Mesenchymal stem cell (in vitro differentiated cells and primary cell): ENCODE measurements around the gene ZBTB47.
A peak's percentile ranks its signal among the peaks of the same experiment; 100 is the strongest.

Experiments
- DNase-seq: peaks from one replicate; pipeline ENCODE4 v3.0.0-alpha.2; 2013
- H2AFZ ChIP-seq: one replicate; pipeline ENCODE4 v1.6.1; 2013; ENCODE audit warnings: low read depth, mild to moderate bottlenecking, control low read depth, inconsistent platforms, low read length, moderate library complexity
- H2AK5ac ChIP-seq: 2 replicates; pipeline ENCODE4 v1.6.1; 2013; ENCODE audit warnings: low read length, moderate library complexity, mild to moderate bottlenecking, inconsistent platforms; ENCODE audit not compliant: severe bottlenecking
- H2BK120ac ChIP-seq: one replicate; pipeline ENCODE4 v1.6.1; 2013; ENCODE audit warnings: low read depth, mild to moderate bottlenecking, inconsistent platforms, low read length, moderate library complexity
- H2BK12ac ChIP-seq, 2 experiments: one replicate each; pipeline ENCODE4 v1.6.1; 2013; ENCODE audit warnings: inconsistent platforms in 2 of 2, low read length in 2 of 2, mild to moderate bottlenecking in 2 of 2, moderate library complexity in 2 of 2, control low read depth in 1 of 2
- H2BK15ac ChIP-seq: one replicate; pipeline ENCODE4 v1.6.1; 2013; ENCODE audit warnings: mild to moderate bottlenecking, low read depth, inconsistent platforms; ENCODE audit not compliant: poor library complexity, severe bottlenecking
- H2BK5ac ChIP-seq: 2 replicates; pipeline ENCODE4 v1.6.1; 2013; ENCODE audit warnings: low read depth, mild to moderate bottlenecking, low read length, control low read depth, inconsistent platforms; ENCODE audit not compliant: poor library complexity, severe bottlenecking
- H3K14ac ChIP-seq, 2 experiments: one replicate each; pipeline ENCODE4 v1.6.1; 2013; ENCODE audit warnings: inconsistent platforms in 2 of 2, low read length in 2 of 2, control low read depth in 1 of 2, mild to moderate bottlenecking in 1 of 2, moderate library complexity in 1 of 2
- H3K18ac ChIP-seq, 2 experiments: one replicate each; pipeline ENCODE4 v1.6.1; 2013; ENCODE audit warnings: inconsistent platforms in 2 of 2, low read length in 2 of 2, control low read depth in 1 of 2, low read depth in 1 of 2, mild to moderate bottlenecking in 1 of 2
- H3K23ac ChIP-seq, 2 experiments: one replicate each; pipeline ENCODE4 v1.6.1; 2013; ENCODE audit warnings: inconsistent platforms in 2 of 2, low read length in 2 of 2, mild to moderate bottlenecking in 2 of 2, moderate library complexity in 2 of 2, control low read depth in 1 of 2
- H3K27ac ChIP-seq: 2 replicates; pipeline ENCODE4 v1.5.1; 2013; ENCODE audit warnings: mild to moderate bottlenecking, moderate library complexity, low read length, control low read depth, inconsistent platforms; ENCODE audit not compliant: poor library complexity, severe bottlenecking
- H3K27me3 ChIP-seq, 2 experiments: 2 replicates each; pipeline versions ENCODE4 v1.6.1 to v1.7.0; 2013; ENCODE audit warnings: low read length in 2 of 2, mild to moderate bottlenecking in 2 of 2, moderate library complexity in 2 of 2, control low read depth in 1 of 2, inconsistent platforms in 1 of 2; ENCODE audit not compliant: control insufficient read depth in 1 of 2, insufficient read depth in 1 of 2
- H3K36me3 ChIP-seq, 2 experiments: 2 replicates each; pipeline versions ENCODE4 v1.6.1 to v1.7.0; 2013; ENCODE audit warnings: low read length in 2 of 2, control low read depth in 1 of 2, inconsistent platforms in 1 of 2, low read depth in 1 of 2, mild to moderate bottlenecking in 1 of 2; ENCODE audit not compliant: insufficient read depth in 2 of 2, control insufficient read depth in 1 of 2
- H3K4ac ChIP-seq, 2 experiments: one replicate each; pipeline ENCODE4 v1.6.1; 2013; ENCODE audit warnings: inconsistent platforms in 2 of 2, low read length in 2 of 2, mild to moderate bottlenecking in 2 of 2, moderate library complexity in 2 of 2, control low read depth in 1 of 2, low read depth in 1 of 2
- H3K4me1 ChIP-seq: 2 replicates; pipeline ENCODE4 v1.6.1; 2013; ENCODE audit warnings: low read depth, low read length, control low read depth; ENCODE audit not compliant: control insufficient read depth, insufficient read depth
- H3K4me2 ChIP-seq: 2 replicates; pipeline ENCODE4 v1.6.1; 2013; ENCODE audit warnings: low read length, mild to moderate bottlenecking, inconsistent platforms; ENCODE audit not compliant: poor library complexity, severe bottlenecking
- H3K4me3 ChIP-seq, 2 experiments: 2 replicates each; pipeline versions ENCODE4 v1.5.1 to v1.7.0; 2013; ENCODE audit warnings: low read length in 2 of 2, mild to moderate bottlenecking in 2 of 2, control low read depth in 1 of 2, low read depth in 1 of 2; ENCODE audit not compliant: insufficient read depth in 1 of 2
- H3K79me1 ChIP-seq: replicated peaks from 2 replicates; pipeline ENCODE4 v1.6.1; 2013; ENCODE audit warnings: mild to moderate bottlenecking, control low read depth, low read length, inconsistent platforms; ENCODE audit not compliant: poor library complexity, severe bottlenecking
- H3K9ac ChIP-seq: 2 replicates; pipeline ENCODE4 v1.7.0; 2013; ENCODE audit warnings: mild to moderate bottlenecking, low read length, moderate library complexity
- H3K9me3 ChIP-seq: 2 replicates; pipeline ENCODE4 v1.7.0; 2013; ENCODE audit warnings: mild to moderate bottlenecking, low read length; ENCODE audit not compliant: control insufficient read depth
- H4K8ac ChIP-seq: one replicate; pipeline ENCODE4 v1.6.1; 2013; ENCODE audit warnings: inconsistent platforms, mild to moderate bottlenecking, low read length, moderate library complexity
- H4K91ac ChIP-seq: one replicate; pipeline ENCODE4 v1.6.1; 2013; ENCODE audit warnings: mild to moderate bottlenecking, low read length, inconsistent platforms
- WGBS: methylation state at CpG from one replicate; pipeline ENCODE4 v1.1.7; 2013; ENCODE audit warnings: mixed read lengths; 5-methylcytosine and 5-hydroxymethylcytosine counted together

The ZBTB47 gene

DNA sequence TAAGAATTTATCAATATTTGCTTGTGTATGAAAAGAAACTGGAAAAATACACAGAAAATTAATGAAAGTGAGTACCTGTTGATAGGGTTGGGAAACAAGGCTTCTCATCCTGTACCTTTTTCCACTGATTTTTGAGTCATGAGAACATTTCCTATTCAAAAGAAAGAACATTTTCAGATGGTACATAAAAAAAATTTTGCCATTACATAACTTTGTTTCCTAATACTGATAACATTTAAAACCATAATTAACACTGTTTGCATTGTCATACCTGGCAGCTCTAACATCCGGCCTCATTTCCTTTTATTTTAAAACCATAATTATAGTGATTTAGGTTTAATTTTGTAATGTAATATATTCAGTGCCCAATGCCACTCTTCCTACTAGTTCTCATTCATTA, 41.3 kb upstream of the ZBTB47 start:
- Histone ChIP-seq H3K9me3 (no peaks in the 10 kb centered on the region), H4K8ac (no peak overlapping the region), H3K36me3 (peaks cover 12 to 55% of the 10 kb centered on the region in 2 experiments), H3K9ac (no peak overlapping the region), H3K27ac (no peak overlapping the region), H3K18ac (no peak overlapping the region), H2BK15ac (no peak overlapping the region), H2AFZ (no peak overlapping the region), H3K14ac (no peak overlapping the region), H3K79me1 (no peaks in the 10 kb centered on the region), H2BK120ac (no peak overlapping the region), H3K27me3 (no peaks in the 10 kb centered on the region), H2AK5ac (no peak overlapping the region), H3K4me1 (peaks cover 7% of the 10 kb centered on the region), H4K91ac (no peak overlapping the region), H3K4me3 (no peak overlapping the region), H2BK5ac (no peak overlapping the region), H3K4me2 (no peak overlapping the region), H3K4ac (no peak overlapping the region), H3K23ac (no peak overlapping the region), H2BK12ac (no peak overlapping the region)
- no peak for DNase-seq
- WGBS, result no CpG with 5 or more reads among the region's 1 CpG

DNA sequence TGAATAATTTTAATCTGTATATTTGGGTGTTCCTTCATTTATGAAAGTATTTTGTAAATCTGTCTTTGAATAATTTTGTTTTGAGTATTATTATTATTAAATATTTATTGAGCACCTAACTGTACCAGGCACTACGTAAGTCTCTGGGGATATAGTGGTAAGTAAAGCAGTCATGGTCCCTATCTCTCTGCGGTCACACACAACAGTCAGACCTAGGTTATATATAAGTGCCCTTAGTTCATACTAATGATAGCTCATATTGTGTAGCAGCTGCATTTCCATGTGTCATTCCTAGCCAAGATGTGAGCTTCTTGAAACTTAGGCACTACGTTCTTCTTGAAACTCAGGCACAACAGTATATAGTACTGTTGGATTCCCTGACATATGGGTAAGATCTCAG, 40.6 kb upstream of the ZBTB47 start:
- Histone ChIP-seq H3K4me2 (no peak overlapping the region), H3K4me1 (peaks cover 6% of the 10 kb centered on the region), H4K91ac (no peak overlapping the region), H3K4me3 (no peak overlapping the region), H3K14ac (no peak overlapping the region), H2BK5ac (no peak overlapping the region), H2AK5ac (no peak overlapping the region), H3K23ac (no peak overlapping the region), H3K27ac (no peak overlapping the region), H3K79me1 (no peaks in the 10 kb centered on the region), H2BK12ac (no peak overlapping the region), H3K27me3 (no peaks in the 10 kb centered on the region), H3K4ac (no peak overlapping the region), H2BK15ac (no peak overlapping the region), H4K8ac (no peak overlapping the region), H3K9me3 (no peaks in the 10 kb centered on the region), H2AFZ (no peak overlapping the region), H3K18ac (no peak overlapping the region), H3K9ac (no peak overlapping the region), H3K36me3 (peaks cover 11 to 56% of the 10 kb centered on the region in 2 experiments), H2BK120ac (no peak overlapping the region)
- no CpG with 5 or more reads among the region's 3 CpGs for WGBS
- no peak for DNase-seq

DNA sequence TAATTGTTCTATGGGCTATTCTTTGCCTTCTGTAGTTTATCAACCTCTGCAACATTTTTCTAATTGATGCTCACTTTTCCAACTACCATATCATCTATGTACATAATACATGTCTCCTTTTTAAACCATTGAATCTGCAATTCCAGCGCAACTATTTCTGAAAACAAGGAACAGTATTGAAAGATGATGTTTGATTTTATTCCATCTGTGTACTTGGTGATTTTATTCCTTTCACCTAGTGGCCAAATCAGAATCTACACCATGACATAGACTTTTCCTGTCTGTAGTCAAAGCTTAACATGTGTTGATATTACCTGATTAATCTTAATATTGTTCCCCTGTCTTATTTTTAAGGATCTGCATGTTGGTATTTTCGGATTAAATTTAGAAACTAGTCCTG, 40.0 kb upstream of the ZBTB47 start:
- H3K79me1 ChIP-seq, result no peaks in the 10 kb centered on the region
- peak; percentile 32 for DNase-seq
- no peak overlapping the region for H2BK12ac ChIP-seq
- H3K4me1 ChIP-seq, result peaks cover 2% of the 10 kb centered on the region
- H3K4me3 ChIP-seq, result no peak overlapping the region
- no peak overlapping the region for H4K91ac ChIP-seq
- H3K9me3 ChIP-seq, result no peaks in the 10 kb centered on the region
- H2BK15ac ChIP-seq, result no peak overlapping the region
- H2AK5ac ChIP-seq, result no peak overlapping the region
- no peaks in the 10 kb centered on the region for H3K27me3 ChIP-seq
- no peak overlapping the region for H3K4ac ChIP-seq
- no peak overlapping the region for H2BK5ac ChIP-seq
- no peak overlapping the region for H4K8ac ChIP-seq
- H3K36me3 ChIP-seq, result peaks cover 8 to 54% of the 10 kb centered on the region in 2 experiments
- H2AFZ ChIP-seq, result no peak overlapping the region
- no peak overlapping the region for H3K14ac ChIP-seq
- H3K18ac ChIP-seq, result no peak overlapping the region
- H2BK120ac ChIP-seq, result no peak overlapping the region
- no CpG with 5 or more reads among the region's 2 CpGs for WGBS
- H3K4me2 ChIP-seq, result no peak overlapping the region
- no peak overlapping the region for H3K23ac ChIP-seq
- no peak overlapping the region for H3K27ac ChIP-seq
- H3K9ac ChIP-seq, result no peak overlapping the region

DNA sequence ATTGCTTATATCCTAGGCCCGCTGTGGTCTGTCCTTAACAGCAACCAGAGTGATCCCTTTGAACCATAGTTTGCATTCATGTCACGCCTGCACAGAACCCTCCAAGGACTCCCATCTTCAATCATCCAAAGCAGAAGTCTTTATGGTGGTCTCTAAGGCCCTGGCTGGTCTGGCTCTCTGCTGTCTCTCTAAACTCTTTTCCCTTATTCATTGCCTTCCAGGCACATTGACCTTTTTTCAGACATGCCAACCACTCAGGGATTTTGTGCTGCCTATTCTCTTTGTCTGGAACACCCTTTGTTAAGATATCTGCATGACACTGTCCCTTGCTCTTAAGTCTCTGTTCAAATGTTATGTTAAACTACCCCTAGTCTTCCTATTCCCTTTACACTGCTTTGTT, 21.9 kb upstream of the ZBTB47 start:
- H3K14ac ChIP-seq, result no peak overlapping the region
- no peaks in the 10 kb centered on the region for H3K4me1 ChIP-seq
- H3K27me3 ChIP-seq, result no peaks in the 10 kb centered on the region
- no peak for DNase-seq
- no peak overlapping the region for H2AFZ ChIP-seq
- peaks cover 9 to 93% of the 10 kb centered on the region in 2 experiments for H3K36me3 ChIP-seq
- peaks cover 12% of the 10 kb centered on the region for H3K79me1 ChIP-seq
- no peak overlapping the region for H3K4me2 ChIP-seq
- H3K9me3 ChIP-seq, result no peaks in the 10 kb centered on the region
- no peak overlapping the region for H3K4ac ChIP-seq
- H3K9ac ChIP-seq, result no peak overlapping the region
- H2AK5ac ChIP-seq, result no peak overlapping the region
- no peak overlapping the region for H2BK5ac ChIP-seq
- H3K18ac ChIP-seq, result no peak overlapping the region
- H4K91ac ChIP-seq, result no peak overlapping the region
- no peak overlapping the region for H2BK15ac ChIP-seq
- no peak overlapping the region for H3K27ac ChIP-seq
- WGBS, result 96% methylated on average over 2 of the region's 2 CpGs
- H3K4me3 ChIP-seq, result no peak overlapping the region
- no peak overlapping the region for H2BK120ac ChIP-seq
- no peak overlapping the region for H2BK12ac ChIP-seq
- no peak overlapping the region for H3K23ac ChIP-seq
- no peak overlapping the region for H4K8ac ChIP-seq
